DND-41 (cell line): ENCODE results near the gene IZUMO1.

Experiments used
- ATAC-seq: fragments of 200-7000 bp; cut with Tn5 transposase; 3 replicates; pipeline ENCODE4 v1.9.1; 2021; ENCODE audit warnings: low read depth; ENCODE audit not compliant: insufficient read depth
- DNase-seq: peaks from one replicate; pipeline ENCODE4 v3.0.0-alpha.2; 2020
- H2AFZ ChIP-seq: 2 replicates; pipeline ENCODE4 v1.6.0; 2012; ENCODE audit warnings: low read depth, low read length
- H3K27ac ChIP-seq: 2 replicates; pipeline ENCODE4 v1.5.1; 2012; ENCODE audit warnings: low read length, inconsistent platforms
- H3K27me3 ChIP-seq: fragments of 200-600 bp; sonication (generic); 2 replicates; pipeline ENCODE4 v1.6.0; 2012; ENCODE audit warnings: low read length, mild to moderate bottlenecking, inconsistent platforms; ENCODE audit not compliant: insufficient read depth, poor library complexity
- H3K36me3 ChIP-seq: 2 replicates; pipeline ENCODE4 v1.5.1; 2012; ENCODE audit warnings: low read length, inconsistent platforms; ENCODE audit not compliant: insufficient read depth
- H3K4me1 ChIP-seq: 2 replicates; pipeline ENCODE4 v1.5.1; 2012; ENCODE audit warnings: mild to moderate bottlenecking, low read length; ENCODE audit not compliant: insufficient read depth
- H3K4me2 ChIP-seq: 2 replicates; pipeline ENCODE4 v1.6.0; 2012; ENCODE audit warnings: mild to moderate bottlenecking, moderate library complexity, low read length, inconsistent platforms; ENCODE audit not compliant: insufficient read depth
- H3K4me3 ChIP-seq, 2 experiments: fragments of 200-600 bp in 1 of 2; shearing (Covaris generic) in 1 of 2; 2 replicates each; pipeline ENCODE4 v1.5.1; 2012 to 2016; ENCODE audit warnings: inconsistent platforms in 2 of 2, low read length in 2 of 2, mild to moderate bottlenecking in 2 of 2, low read depth in 1 of 2, moderate library complexity in 1 of 2
- H3K79me2 ChIP-seq: 2 replicates; pipeline ENCODE4 v1.6.0; 2012; ENCODE audit warnings: low read length, inconsistent platforms; ENCODE audit not compliant: insufficient read depth
- H3K9ac ChIP-seq: 2 replicates; pipeline ENCODE4 v1.6.0; 2012; ENCODE audit warnings: low read depth, mild to moderate bottlenecking, inconsistent platforms, low read length, moderate library complexity
- H3K9me3 ChIP-seq: 2 replicates; pipeline ENCODE4 v1.5.1; 2012; ENCODE audit warnings: low read length, moderate library complexity, mild to moderate bottlenecking, inconsistent platforms; ENCODE audit not compliant: insufficient read depth, severe bottlenecking
- H4K20me1 ChIP-seq: 2 replicates; pipeline ENCODE4 v1.6.0; 2012; ENCODE audit warnings: low read length; ENCODE audit not compliant: insufficient read depth
- EZH2 ChIP-seq: IDR thresholded peaks from 3 replicates; pipeline ENCODE4 v1.6.1; 2012; ENCODE audit warnings: borderline replicate concordance, low read depth, mild to moderate bottlenecking, moderate library complexity, low read length, inconsistent platforms; ENCODE audit not compliant: severe bottlenecking
- TF ChIP-seq, protein P1 (sequence below): IDR thresholded peaks from 2 replicates; pipeline ENCODE4 v1.5.1; 2012; ENCODE audit warnings: borderline replicate concordance, low read length, moderate library complexity, mild to moderate bottlenecking; ENCODE audit not compliant: poor library complexity, severe bottlenecking; ENCODE audit errors: extremely low read depth

The IZUMO1 gene

DNA sequence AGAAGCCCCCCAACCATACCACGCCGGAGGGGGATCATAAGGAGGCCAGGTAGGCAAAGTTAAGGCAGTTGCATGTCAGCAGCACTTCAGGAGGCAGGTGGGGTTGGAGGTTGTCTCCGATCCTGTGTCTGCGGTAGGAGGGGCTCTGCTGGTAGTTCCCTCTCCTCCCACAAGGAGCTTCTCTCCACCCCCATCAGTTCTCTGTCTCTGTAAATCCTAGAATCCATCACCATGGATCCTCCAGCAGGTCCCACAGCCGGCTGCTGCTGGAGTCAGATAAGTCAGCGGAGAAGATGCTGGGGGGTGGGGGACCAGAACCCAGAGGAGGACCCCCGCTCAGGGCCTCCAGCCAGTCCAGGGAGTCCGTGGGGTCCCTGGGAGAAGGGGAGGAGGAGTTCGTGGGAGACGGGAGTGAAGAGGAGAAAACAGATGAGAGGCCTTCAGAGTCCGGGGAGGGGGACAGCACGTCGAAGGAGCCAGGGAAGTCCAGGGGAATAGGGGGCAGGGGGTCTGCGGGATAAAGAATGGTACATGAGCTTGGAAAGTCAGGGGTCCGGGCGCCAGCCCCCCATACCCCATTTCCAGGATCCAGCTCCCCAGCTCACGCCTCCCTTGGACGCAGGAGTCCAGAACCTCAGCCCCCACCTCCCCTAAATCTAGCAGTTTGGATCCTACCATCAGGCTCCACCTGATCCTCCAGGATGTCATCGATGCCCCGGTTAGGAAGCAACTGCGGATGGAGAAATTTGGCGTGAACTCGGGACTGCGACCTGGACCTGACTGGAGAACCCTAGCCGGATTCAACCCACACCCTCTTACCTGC, 33.5 kb downstream of the IZUMO1 start:
- Histone ChIP-seq H3K4me3 (peak overlapping the region; percentile 40 to 74; a peak in 3 of 4 replicates), H3K27ac (peak overlapping the region; percentile 55)
- DNase-seq, result peak; percentile 28

DNA sequence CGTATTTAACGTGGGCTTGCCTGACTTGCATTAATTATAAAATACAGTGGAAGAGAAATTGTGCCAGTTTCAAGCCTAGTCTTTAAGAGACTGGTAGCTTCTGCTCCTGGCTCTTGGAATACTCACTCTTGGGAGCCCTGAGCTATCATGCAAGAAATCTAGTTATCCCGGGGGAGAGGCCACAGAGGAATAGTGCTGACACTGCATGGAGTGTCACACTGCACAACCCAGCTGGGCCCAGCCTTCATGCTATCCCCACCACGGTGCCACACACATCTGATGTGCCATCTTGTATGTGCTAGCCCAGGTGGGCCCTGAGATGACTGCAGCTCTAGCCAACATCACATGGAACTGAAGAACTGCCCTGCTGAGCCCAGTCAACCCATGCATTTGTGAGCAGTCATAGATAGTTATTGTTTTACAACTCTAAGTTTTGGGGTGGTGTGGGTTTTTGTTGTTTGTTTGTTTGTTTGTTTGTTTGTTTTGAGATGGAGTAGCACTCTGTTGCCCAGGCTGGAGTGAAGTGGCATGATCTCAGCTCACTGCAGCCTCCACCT, 35.5 kb downstream of the IZUMO1 start:
- H3K9ac ChIP-seq, result no peak overlapping the region
- DNase-seq, result no peak

More for the DNA sequence above, 33.5 kb downstream of the IZUMO1 start:
- TF ChIP-seq, protein P1, sequence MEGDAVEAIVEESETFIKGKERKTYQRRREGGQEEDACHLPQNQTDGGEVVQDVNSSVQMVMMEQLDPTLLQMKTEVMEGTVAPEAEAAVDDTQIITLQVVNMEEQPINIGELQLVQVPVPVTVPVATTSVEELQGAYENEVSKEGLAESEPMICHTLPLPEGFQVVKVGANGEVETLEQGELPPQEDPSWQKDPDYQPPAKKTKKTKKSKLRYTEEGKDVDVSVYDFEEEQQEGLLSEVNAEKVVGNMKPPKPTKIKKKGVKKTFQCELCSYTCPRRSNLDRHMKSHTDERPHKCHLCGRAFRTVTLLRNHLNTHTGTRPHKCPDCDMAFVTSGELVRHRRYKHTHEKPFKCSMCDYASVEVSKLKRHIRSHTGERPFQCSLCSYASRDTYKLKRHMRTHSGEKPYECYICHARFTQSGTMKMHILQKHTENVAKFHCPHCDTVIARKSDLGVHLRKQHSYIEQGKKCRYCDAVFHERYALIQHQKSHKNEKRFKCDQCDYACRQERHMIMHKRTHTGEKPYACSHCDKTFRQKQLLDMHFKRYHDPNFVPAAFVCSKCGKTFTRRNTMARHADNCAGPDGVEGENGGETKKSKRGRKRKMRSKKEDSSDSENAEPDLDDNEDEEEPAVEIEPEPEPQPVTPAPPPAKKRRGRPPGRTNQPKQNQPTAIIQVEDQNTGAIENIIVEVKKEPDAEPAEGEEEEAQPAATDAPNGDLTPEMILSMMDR, result peak; percentile 26
- TF ChIP-seq EZH2, result no peak
- H3K9me3 ChIP-seq, result no peaks in the 10 kb centered on the region
- no peaks in the 10 kb centered on the region for H4K20me1 ChIP-seq
- no peaks in the 10 kb centered on the region for H3K36me3 ChIP-seq
- H3K9ac ChIP-seq, result peak overlapping the region; percentile 59
- H3K79me2 ChIP-seq, result peaks cover 14% of the 10 kb centered on the region
- peak overlapping the region; percentile 83 for H3K4me2 ChIP-seq
- peaks cover 22% of the 10 kb centered on the region for H3K4me1 ChIP-seq
- H3K27me3 ChIP-seq, result no peaks in the 10 kb centered on the region
- no peak for ATAC-seq
- peak overlapping the region; percentile 79 for H2AFZ ChIP-seq

DNA sequence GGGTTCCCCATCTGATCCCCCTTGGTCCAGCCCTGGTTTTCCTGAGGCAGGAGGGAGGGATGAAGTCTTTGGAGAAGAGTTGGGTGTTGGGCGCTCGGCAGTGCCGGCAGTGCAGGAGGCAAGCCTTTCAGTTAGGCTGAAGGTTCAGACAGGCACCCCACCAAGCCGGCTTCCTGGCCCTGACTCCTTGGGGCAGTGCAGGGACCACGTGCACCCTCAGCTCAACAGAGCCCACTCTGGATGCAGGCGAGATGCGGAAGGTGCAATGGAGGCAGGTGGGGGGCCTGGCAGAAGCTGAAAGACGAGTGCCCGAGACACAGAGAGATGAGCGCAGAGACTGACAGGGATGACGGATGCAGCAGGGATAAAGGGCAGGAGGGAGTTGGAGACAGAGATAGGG, 38.2 kb downstream of the IZUMO1 start:
- peaks cover 6% of the 10 kb centered on the region for H3K79me2 ChIP-seq
- H3K4me2 ChIP-seq, result no peak overlapping the region
- ATAC-seq (no peak), DNase-seq (no peak)
- H3K36me3 ChIP-seq, result peaks cover 5% of the 10 kb centered on the region
- no peaks in the 10 kb centered on the region for H4K20me1 ChIP-seq
- H3K9me3 ChIP-seq, result no peaks in the 10 kb centered on the region
- TF ChIP-seq, protein P1, result no peak
- TF ChIP-seq EZH2, result no peak
- H2AFZ ChIP-seq, result no peak overlapping the region
- H3K27ac ChIP-seq, result no peak overlapping the region
- H3K4me1 ChIP-seq, result peaks cover 10% of the 10 kb centered on the region
- H3K27me3 ChIP-seq, result no peaks in the 10 kb centered on the region
- no peak overlapping the region for H3K9ac ChIP-seq
- H3K4me3 ChIP-seq, result no peak overlapping the region

More for the DNA sequence above, 35.5 kb downstream of the IZUMO1 start:
- Histone ChIP-seq H3K27me3 (no peaks in the 10 kb centered on the region), H2AFZ (no peak overlapping the region), H3K4me1 (peaks cover 22% of the 10 kb centered on the region), H3K9me3 (no peaks in the 10 kb centered on the region), H3K4me3 (no peak overlapping the region), H3K36me3 (no peaks in the 10 kb centered on the region), H3K27ac (no peak overlapping the region), H3K4me2 (no peak overlapping the region), H3K79me2 (peaks cover 14% of the 10 kb centered on the region), H4K20me1 (no peaks in the 10 kb centered on the region)
- no peak for TF ChIP-seq EZH2
- TF ChIP-seq, protein P1, result no peak
- ATAC-seq, result no peak
